ENCODE measurements around the gene C1R. TPM values are rescaled to one million over a fixed set of nuclear protein-coding genes. Genes with fewer than 3 reads are reported as not detected.

C1R gene
- polyA plus RNA-seq, 1 of the 3 experiments (the other 2 are of a cell fraction) = 20.1 TPM

GRCh38 chr12:7096979-7097378 is 4.7 kb upstream of the C1R start:
- H2AFZ ChIP-seq (ENCODE audit: low read depth) = no peak overlapping the region
- H3K4me2 ChIP-seq = no peak overlapping the region
- peaks cover 0 to 4% of the 10 kb centered on the region in 2 experiments; a peak in 1 of 4 replicates for H3K4me1 ChIP-seq (ENCODE audit: control insufficient read depth in 1 of 2, insufficient read depth in 2 of 2, low read depth in 1 of 2, low read length in 1 of 2)
- TF ChIP-seq SMC3 (IDR thresholded peaks at IDR 0.05; ENCODE audit: low read depth, low read length) = no peak
- no peak for TF ChIP-seq ZBTB33 (IDR thresholded peaks at IDR 0.05; ENCODE audit: borderline replicate concordance, low read depth)
- TF ChIP-seq TEAD4 (IDR thresholded peaks at IDR 0.05; ENCODE audit: borderline replicate concordance, insufficient read depth) = no peak
- TF ChIP-seq RXRA (IDR thresholded peaks at IDR 0.05; ENCODE audit: borderline replicate concordance, low read depth) = no peak
- TF ChIP-seq GATA2 (CRISPR knock-in tag; IDR thresholded peaks at IDR 0.05) = no peak
- no peak for TF ChIP-seq USF1 (IDR thresholded peaks at IDR 0.05; ENCODE audit: borderline replicate concordance, low read depth)
- TF ChIP-seq RCOR1 (IDR thresholded peaks at IDR 0.05; ENCODE audit: low read length) = no peak
- no peak for TF ChIP-seq SIN3A (IDR thresholded peaks at IDR 0.05; ENCODE audit: borderline replicate concordance, low read depth, low read length)
- ChIA-PET POLR2A (interaction anchor here (0.7 to 1.0 kb wide), 2 partner anchors 152 to 171 kb away, joined by 3 read pairs; no protein-coding TSS in a partner anchor), CTCF (interaction anchor here (1.3 to 2.2 kb wide), 2 partner anchors 11 to 13 kb away, joined by 3 to 9 read pairs; no protein-coding TSS in a partner anchor)
- no peaks in the 10 kb centered on the region for H3K9me2 ChIP-seq
- no peaks in the 10 kb centered on the region for H3K36me3 ChIP-seq (replicated peaks in 1 of 2; ENCODE audit: control insufficient read depth in 1 of 2, insufficient read depth in 2 of 2, low read length in 1 of 2)
- no peak for DNase-seq
- no peak overlapping the region for H3K9ac ChIP-seq
- H3K4me3 ChIP-seq (ENCODE audit: low read depth in 2 of 2, low read length in 1 of 2) = no peak overlapping the region
- H3F3A ChIP-seq (replicated peaks; ENCODE audit: insufficient read depth) = peaks cover 6% of the 10 kb centered on the region
- H3K9me3 ChIP-seq = no peaks in the 10 kb centered on the region
- H3K27me3 ChIP-seq (ENCODE audit: insufficient read depth) = no peaks in the 10 kb centered on the region
- no peaks in the 10 kb centered on the region for H3K79me2 ChIP-seq (ENCODE audit: insufficient read depth)
- WGBS (ENCODE audit: low lambda C conversion rate) = 90% methylated on average over 12 of the region's 19 CpGs
- H3K27ac ChIP-seq (ENCODE audit: low read depth in 2 of 2, low read length in 1 of 2) = no peak overlapping the region
- no peaks in the 10 kb centered on the region for H4K20me1 ChIP-seq (ENCODE audit: insufficient read depth)

GRCh38 chr12:7096006-7096932 is 4.0 kb upstream of the C1R start:
- CTCF ChIA-PET = interaction anchor here (0.8 to 2.2 kb wide), 7 partner anchors 11 to 151 kb away, joined by 3 to 9 read pairs (median 3); no protein-coding TSS in a partner anchor
- DNase-seq = no peak
- Histone ChIP-seq H3K9me2 (no peaks in the 10 kb centered on the region), H3K79me2 (ENCODE audit: insufficient read depth) (no peaks in the 10 kb centered on the region), H4K20me1 (ENCODE audit: insufficient read depth) (no peaks in the 10 kb centered on the region), H3K9ac (no peak overlapping the region), H3K4me2 (no peak overlapping the region), H3K27ac (ENCODE audit: low read depth in 2 of 2, low read length in 1 of 2) (no peak overlapping the region), H3K4me3 (ENCODE audit: low read depth in 2 of 2, low read length in 1 of 2) (no peak overlapping the region), H3F3A (replicated peaks; ENCODE audit: insufficient read depth) (peaks cover 6% of the 10 kb centered on the region), H3K4me1 (ENCODE audit: control insufficient read depth in 1 of 2, insufficient read depth in 2 of 2, low read depth in 1 of 2, low read length in 1 of 2) (peaks cover 0 to 8% of the 10 kb centered on the region in 2 experiments; a peak in 1 of 4 replicates), H3K36me3 (replicated peaks in 1 of 2; ENCODE audit: control insufficient read depth in 1 of 2, insufficient read depth in 2 of 2, low read length in 1 of 2) (no peaks in the 10 kb centered on the region), H3K9me3 (no peaks in the 10 kb centered on the region), H3K27me3 (ENCODE audit: insufficient read depth) (no peaks in the 10 kb centered on the region), H2AFZ (ENCODE audit: low read depth) (no peak overlapping the region)
- POLR2A ChIA-PET = interaction anchor here (1.0 kb wide), 1 partner anchor 151 kb away, joined by 3 read pairs; no protein-coding TSS in a partner anchor
- WGBS (ENCODE audit: low lambda C conversion rate) = 71% methylated on average over 16 of the region's 26 CpGs
- TF ChIP-seq RAD21 (IDR thresholded peaks at IDR 0.05; ENCODE audit: low read length) (no peak), JUND (IDR thresholded peaks at IDR 0.05) (no peak), SIN3A (IDR thresholded peaks at IDR 0.05; ENCODE audit: borderline replicate concordance, low read depth, low read length) (no peak), TAF1 (IDR thresholded peaks at IDR 0.05; ENCODE audit: borderline replicate concordance, low read depth, low read length) (no peak), FOSL2 (IDR thresholded peaks at IDR 0.05; ENCODE audit: borderline replicate concordance, low read depth) (no peak), TEAD4 (IDR thresholded peaks at IDR 0.05; ENCODE audit: borderline replicate concordance, insufficient read depth) (no peak), ZBTB33 (IDR thresholded peaks at IDR 0.05; ENCODE audit: borderline replicate concordance, low read depth) (no peak), USF2 (IDR thresholded peaks at IDR 0.05; ENCODE audit: borderline replicate concordance, low read depth, low read length) (no peak), POLR2AphosphoS5 (IDR thresholded peaks at IDR 0.05; ENCODE audit: low read depth, low read length) (no peak), GATA2 (CRISPR knock-in tag; IDR thresholded peaks at IDR 0.05) (no peak)

Measured in SK-N-SH (cell line).